ENCODE data around the gene CENPVL1. TPM values are rescaled to one million over a fixed set of nuclear protein-coding genes. Genes with fewer than 3 reads are reported as not detected.
"Not testable (repeated sequence)": the region's sequence is repeated elsewhere in the genome, so short reads cannot be mapped to it uniquely, and the experiment has no call there.

CENPVL1 gene
- total RNA-seq, 1 experiment from 2014 or later, result 1.5 TPM

GRCh38 chrX:51694254-51694653, 16.1 kb upstream of the CENPVL1 start:
- TF ChIP-seq EZH2 (IDR thresholded peaks at IDR 0.05; ENCODE audit: borderline replicate concordance, low read depth, low read length, poor library complexity, severe bottlenecking) (no peak), CTCF (conservative IDR thresholded peaks at IDR 0.05; ENCODE audit: low read depth, low read length) (no peak)
- no TSS peak for BruUV-seq (replicated peaks)
- ChIA-PET POLR2A (ENCODE audit: low non-redundant PET) (no interaction called here), CTCF (no interaction called here)
- Histone ChIP-seq H3K9me3 (ENCODE audit: low read depth, low read length, poor library complexity, severe bottlenecking) (no peaks in the 10 kb centered on the region), H3K27ac (ENCODE audit: low read depth, low read length, poor library complexity, severe bottlenecking) (no peak overlapping the region), H3K4me1 (ENCODE audit: insufficient read depth, low read length, poor library complexity, severe bottlenecking) (no peaks in the 10 kb centered on the region), H3K4me3 (ENCODE audit: low read depth, low read length, poor library complexity, severe bottlenecking) (no peak overlapping the region), H3K27me3 (replicated peaks; ENCODE audit: insufficient read depth, low read depth, low read length, poor library complexity) (no peaks in the 10 kb centered on the region), H3K36me3 (ENCODE audit: insufficient read depth, low read length, poor library complexity, severe bottlenecking) (no peaks in the 10 kb centered on the region)
- intact Hi-C loops (cut with micrococcal nuclease; ENCODE audit: unreplicated experiment), result no loop called here
- DNase-seq (ENCODE audit: low spot score), result no peak

DNA sequence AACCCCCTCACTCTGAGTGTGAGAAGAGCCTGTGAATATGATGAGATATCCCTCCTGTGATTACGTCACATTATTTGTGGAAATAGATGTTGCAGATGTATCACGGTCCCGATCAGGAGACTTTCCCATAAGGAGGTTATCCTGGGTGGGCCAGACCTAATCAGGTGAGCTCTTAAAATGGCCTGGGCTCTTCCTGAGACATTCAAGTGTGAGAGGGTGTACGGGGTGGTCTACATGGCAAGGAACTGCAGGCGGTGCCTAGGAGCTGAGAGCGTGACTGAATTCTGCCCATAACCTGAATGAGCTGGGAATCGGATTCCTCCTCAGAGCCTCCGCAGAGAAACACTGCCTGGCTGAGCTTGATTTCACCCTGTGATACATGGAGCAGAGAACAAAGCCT, 12.9 kb upstream of the CENPVL1 start:
- intact Hi-C loops (cut with micrococcal nuclease; ENCODE audit: unreplicated experiment), result no loop called here
- no peak for DNase-seq (ENCODE audit: low spot score)
- no peaks in the 10 kb centered on the region for H3K9me3 ChIP-seq (ENCODE audit: low read depth, low read length, poor library complexity, severe bottlenecking)
- CTCF ChIA-PET, result no interaction called here
- H3K36me3 ChIP-seq (ENCODE audit: insufficient read depth, low read length, poor library complexity, severe bottlenecking), result no peaks in the 10 kb centered on the region
- BruUV-seq (replicated peaks), result no TSS peak
- POLR2A ChIA-PET (ENCODE audit: low non-redundant PET), result no interaction called here
- H3K27me3 ChIP-seq (replicated peaks; ENCODE audit: insufficient read depth, low read depth, low read length, poor library complexity), result peaks cover 2% of the 10 kb centered on the region
- no peak overlapping the region for H3K27ac ChIP-seq (ENCODE audit: low read depth, low read length, poor library complexity, severe bottlenecking)
- no peaks in the 10 kb centered on the region for H3K4me1 ChIP-seq (ENCODE audit: insufficient read depth, low read length, poor library complexity, severe bottlenecking)
- no peak overlapping the region for H3K4me3 ChIP-seq (ENCODE audit: low read depth, low read length, poor library complexity, severe bottlenecking)
- no peak for TF ChIP-seq CTCF (conservative IDR thresholded peaks at IDR 0.05; ENCODE audit: low read depth, low read length)
- no peak for TF ChIP-seq EZH2 (IDR thresholded peaks at IDR 0.05; ENCODE audit: borderline replicate concordance, low read depth, low read length, poor library complexity, severe bottlenecking)

DNA sequence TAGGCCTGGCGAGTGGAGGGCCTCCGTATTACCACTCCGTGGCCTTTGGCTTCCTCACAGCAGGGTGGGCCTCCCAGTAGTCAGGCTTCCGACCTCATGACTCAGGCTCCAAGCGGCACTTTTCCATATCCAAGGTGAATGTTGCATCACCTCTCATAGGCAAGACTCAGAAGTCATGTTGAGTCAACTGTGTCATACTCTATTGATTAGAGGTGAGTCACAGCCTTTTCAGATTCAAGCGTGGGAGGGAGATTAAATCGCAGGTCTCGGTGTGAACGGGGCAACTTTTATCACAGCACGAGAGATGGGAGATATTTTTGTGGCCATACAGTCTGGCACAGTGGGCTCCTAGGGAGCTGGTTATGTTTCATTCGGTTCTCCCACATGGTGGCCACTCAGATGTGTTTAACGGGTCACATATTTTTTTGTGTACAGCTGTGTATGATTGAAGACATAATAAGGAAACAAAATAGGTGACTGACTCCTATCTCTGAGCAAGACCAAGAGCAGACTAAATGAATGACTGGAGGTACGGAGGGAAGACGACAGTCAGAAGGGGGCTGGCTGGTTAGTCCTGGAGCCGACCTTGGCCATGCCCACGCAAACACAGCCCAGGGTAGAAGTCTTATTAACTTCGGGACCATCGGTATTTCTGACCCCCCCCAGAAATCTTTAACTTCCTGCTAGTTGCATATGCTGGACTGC, 2.8 kb downstream of the CENPVL1 start:
- H3K4me1 ChIP-seq (ENCODE audit: insufficient read depth, low read length, poor library complexity, severe bottlenecking); POLR2A ChIA-PET (ENCODE audit: low non-redundant PET); intact Hi-C loops (cut with micrococcal nuclease; ENCODE audit: unreplicated experiment); H3K27me3 ChIP-seq (replicated peaks; ENCODE audit: insufficient read depth, low read depth, low read length, poor library complexity); BruUV-seq (replicated peaks); H3K4me3 ChIP-seq (ENCODE audit: low read depth, low read length, poor library complexity, severe bottlenecking); H3K36me3 ChIP-seq (ENCODE audit: insufficient read depth, low read length, poor library complexity, severe bottlenecking); CTCF ChIA-PET; H3K9me3 ChIP-seq (ENCODE audit: low read depth, low read length, poor library complexity, severe bottlenecking); H3K27ac ChIP-seq (ENCODE audit: low read depth, low read length, poor library complexity, severe bottlenecking); DNase-seq (ENCODE audit: low spot score): not testable (repeated sequence)

DNA sequence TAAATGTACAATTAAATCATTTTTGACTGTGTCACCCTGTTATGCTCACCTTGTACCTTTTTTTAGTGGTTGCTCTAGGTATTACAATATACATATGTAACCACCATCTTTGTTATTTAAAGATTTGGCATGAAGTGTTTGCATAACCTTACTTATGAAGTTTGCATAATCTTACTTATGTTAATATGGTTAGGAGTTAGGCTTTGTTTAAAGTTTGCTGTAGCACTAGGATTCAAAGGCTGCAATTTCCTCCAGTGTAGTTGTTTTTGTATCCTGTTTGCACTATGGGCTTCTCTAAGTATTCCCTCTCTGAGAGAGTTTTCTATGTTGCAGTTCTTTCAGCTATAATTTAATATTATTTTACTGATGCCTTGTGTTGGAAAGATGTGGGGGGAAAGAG, 17.9 kb downstream of the CENPVL1 start:
- no peaks in the 10 kb centered on the region for H3K4me1 ChIP-seq (ENCODE audit: insufficient read depth, low read length, poor library complexity, severe bottlenecking)
- no peak overlapping the region for H3K4me3 ChIP-seq (ENCODE audit: low read depth, low read length, poor library complexity, severe bottlenecking)
- CTCF ChIA-PET, result no interaction called here
- no peak for TF ChIP-seq CTCF (conservative IDR thresholded peaks at IDR 0.05; ENCODE audit: low read depth, low read length)
- no peak for TF ChIP-seq EZH2 (IDR thresholded peaks at IDR 0.05; ENCODE audit: borderline replicate concordance, low read depth, low read length, poor library complexity, severe bottlenecking)
- POLR2A ChIA-PET (ENCODE audit: low non-redundant PET), result no interaction called here
- no TSS peak for BruUV-seq (replicated peaks)
- no peaks in the 10 kb centered on the region for H3K9me3 ChIP-seq (ENCODE audit: low read depth, low read length, poor library complexity, severe bottlenecking)
- H3K27ac ChIP-seq (ENCODE audit: low read depth, low read length, poor library complexity, severe bottlenecking), result no peak overlapping the region
- no peaks in the 10 kb centered on the region for H3K27me3 ChIP-seq (replicated peaks; ENCODE audit: insufficient read depth, low read depth, low read length, poor library complexity)
- H3K36me3 ChIP-seq (ENCODE audit: insufficient read depth, low read length, poor library complexity, severe bottlenecking), result no peaks in the 10 kb centered on the region
- DNase-seq (ENCODE audit: low spot score), result no peak
- intact Hi-C loops (cut with micrococcal nuclease; ENCODE audit: unreplicated experiment), result no loop called here

Measured in A673 (cell line).